NCI-H187 (cell line): ENCODE data around the gene GPR157.
A peak's percentile ranks its signal among the peaks of the same experiment; 100 is the strongest.
"Not testable (repeated sequence)": the region's sequence is repeated elsewhere in the genome, so short reads cannot be mapped to it uniquely, and the experiment has no call there.

ENCODE experiments used
- DNase-seq, 2 experiments: peaks; one replicate each; lab custom pipeline; 2025; lab: John Stamatoyannopoulos, UW

GPR157 gene

GRCh38 chr1:9118186-9118585, 10.7 kb downstream of the GPR157 start:
- DNase-seq = no peak

GRCh38 chr1:9115351-9116205, 13.3 kb downstream of the GPR157 start:
- no peak for DNase-seq

- no peak for DNase-seq
Observed at GRCh38 chr1:9112961-9113880, 15.7 kb downstream of the GPR157 start.

GRCh38 chr1:9111957-9112356, 16.9 kb downstream of the GPR157 start:
- no peak for DNase-seq

- DNase-seq = no peak
Observed at GRCh38 chr1:9111357-9111691, 17.6 kb downstream of the GPR157 start.

- DNase-seq = peak; percentile 53 to 66
Observed at GRCh38 chr1:9110669-9111356, 18.1 kb downstream of the GPR157 start.

- DNase-seq = no peak
Observed at GRCh38 chr1:9108056-9108665, 20.7 kb downstream of the GPR157 start.

GRCh38 chr1:9107136-9107535, 21.8 kb downstream of the GPR157 start:
- no peak for DNase-seq

- DNase-seq = no peak
Observed at GRCh38 chr1:9106286-9106685, 22.6 kb downstream of the GPR157 start.

GRCh38 chr1:9105336-9105867, 23.5 kb downstream of the GPR157 start:
- DNase-seq = no peak

- DNase-seq = peak in 1 of 2 experiments; percentile 31
Observed at GRCh38 chr1:9101510-9102146, 27.3 kb downstream of the GPR157 start.

GRCh38 chr1:9100471-9101043, 28.3 kb downstream of the GPR157 start:
- no peak for DNase-seq

GRCh38 chr1:9099555-9099954, 29.3 kb downstream of the GPR157 start:
- DNase-seq = no peak

- no peak for DNase-seq
Observed at GRCh38 chr1:9097947-9098705, 30.8 kb downstream of the GPR157 start.

GRCh38 chr1:9095818-9096217, 33.1 kb downstream of the GPR157 start:
- DNase-seq = no peak

- not testable (repeated sequence) for DNase-seq
Observed at GRCh38 chr1:9093996-9094595, 34.8 kb downstream of the GPR157 start.

- DNase-seq = no peak
Observed at GRCh38 chr1:9093581-9093980, 35.3 kb downstream of the GPR157 start.

- no peak for DNase-seq
Observed at GRCh38 chr1:9093091-9093490, 35.8 kb downstream of the GPR157 start.

GRCh38 chr1:9088807-9089206, 40.1 kb downstream of the GPR157 start:
- no peak for DNase-seq
